Stomach smooth muscle (tissue), 2 donors: ENCODE measurements around the gene HNRNPA3.
"Not testable (repeated sequence)": the region's sequence is repeated elsewhere in the genome, so short reads cannot be mapped to it uniquely, and the experiment has no call there.

Source experiments
- H3K27ac ChIP-seq: one replicate; pipeline ENCODE4 v1.7.0; 2013; ENCODE audit warnings: mild to moderate bottlenecking, low read length, inconsistent platforms
- H3K27me3 ChIP-seq, 2 donors: one replicate each; pipeline ENCODE4 v1.7.0; 2013; ENCODE audit warnings: low read length in 2 of 2; ENCODE audit not compliant: insufficient read depth in 2 of 2, control insufficient read depth in 1 of 2
- H3K36me3 ChIP-seq, 2 donors: one replicate each; pipeline ENCODE4 v1.7.0; 2013; ENCODE audit warnings: low read length in 2 of 2; ENCODE audit not compliant: control insufficient read depth in 2 of 2, insufficient read depth in 2 of 2
- H3K4me1 ChIP-seq: one replicate; pipeline ENCODE4 v1.7.0; 2013; ENCODE audit warnings: low read length; ENCODE audit not compliant: control insufficient read depth, insufficient read depth
- H3K4me3 ChIP-seq, 2 donors: one replicate each; pipeline ENCODE4 v1.7.0; 2013; ENCODE audit warnings: low read length in 2 of 2
- H3K9ac ChIP-seq, 2 donors: one replicate each; pipeline ENCODE4 v1.7.0; 2013; ENCODE audit warnings: low read length in 2 of 2, mild to moderate bottlenecking in 1 of 2
- H3K9me3 ChIP-seq, 2 donors: one replicate each; pipeline ENCODE4 v1.7.0; 2013; ENCODE audit warnings: low read length in 2 of 2; ENCODE audit not compliant: control insufficient read depth in 2 of 2
- donor health status: healthy.
- donor health status: Pancreatic carcinoma.

HNRNPA3 gene

GRCh38 chr2:177190941-177191340 lies 21.7 kb upstream of the HNRNPA3 start:
- H3K4me1 ChIP-seq: no peaks in the 10 kb centered on the region
- H3K27me3 ChIP-seq: no peaks in the 10 kb centered on the region
- H3K9ac ChIP-seq: no peak overlapping the region
- no peak overlapping the region for H3K4me3 ChIP-seq
- no peak overlapping the region for H3K27ac ChIP-seq
- no peaks in the 10 kb centered on the region for H3K9me3 ChIP-seq
- no peaks in the 10 kb centered on the region for H3K36me3 ChIP-seq

GRCh38 chr2:177192788-177193187 lies 19.8 kb upstream of the HNRNPA3 start:
- Histone ChIP-seq H3K4me1 (no peaks in the 10 kb centered on the region), H3K36me3 (no peaks in the 10 kb centered on the region), H3K27ac (no peak overlapping the region), H3K27me3 (no peaks in the 10 kb centered on the region), H3K9me3 (no peaks in the 10 kb centered on the region), H3K9ac (no peak overlapping the region), H3K4me3 (no peak overlapping the region)

GRCh38 chr2:177193240-177193639 lies 19.4 kb upstream of the HNRNPA3 start:
- H3K4me3 ChIP-seq: no peak overlapping the region
- H3K4me1 ChIP-seq: no peaks in the 10 kb centered on the region
- H3K36me3 ChIP-seq: no peaks in the 10 kb centered on the region
- H3K9me3 ChIP-seq: no peaks in the 10 kb centered on the region
- H3K9ac ChIP-seq: no peak overlapping the region
- H3K27me3 ChIP-seq: no peaks in the 10 kb centered on the region
- H3K27ac ChIP-seq: no peak overlapping the region

GRCh38 chr2:177195194-177195593 lies 17.4 kb upstream of the HNRNPA3 start:
- Histone ChIP-seq H3K36me3 (no peaks in the 10 kb centered on the region), H3K4me3 (no peak overlapping the region), H3K9me3 (no peaks in the 10 kb centered on the region), H3K4me1 (no peaks in the 10 kb centered on the region), H3K9ac (no peak overlapping the region), H3K27me3 (no peaks in the 10 kb centered on the region), H3K27ac (no peak overlapping the region)

GRCh38 chr2:177200419-177200818 lies 12.2 kb upstream of the HNRNPA3 start:
- not testable (repeated sequence) for H3K36me3 ChIP-seq, H3K9ac ChIP-seq, H3K4me3 ChIP-seq, H3K9me3 ChIP-seq, H3K27ac ChIP-seq, H3K4me1 ChIP-seq, H3K27me3 ChIP-seq

- Histone ChIP-seq H3K9ac (no peak overlapping the region), H3K27ac (no peak overlapping the region), H3K4me1 (peaks cover 8% of the 10 kb centered on the region), H3K36me3 (no peaks in the 10 kb centered on the region), H3K27me3 (no peaks in the 10 kb centered on the region), H3K4me3 (peak overlapping the region in 1 of 2 donors; percentile 51), H3K9me3 (no peaks in the 10 kb centered on the region)
Observed at GRCh38 chr2:177201919-177202346, 10.7 kb upstream of the HNRNPA3 start.

- H3K36me3 ChIP-seq: no peaks in the 10 kb centered on the region
- H3K4me3 ChIP-seq: no peak overlapping the region
- no peak overlapping the region for H3K9ac ChIP-seq
- H3K4me1 ChIP-seq: peaks cover 8% of the 10 kb centered on the region
- no peak overlapping the region for H3K27ac ChIP-seq
- H3K9me3 ChIP-seq: no peaks in the 10 kb centered on the region
- H3K27me3 ChIP-seq: no peaks in the 10 kb centered on the region
Observed at GRCh38 chr2:177204417-177204816, 8.2 kb upstream of the HNRNPA3 start.

GRCh38 chr2:177207101-177207500 lies 5.5 kb upstream of the HNRNPA3 start:
- Histone ChIP-seq H3K27me3 (no peaks in the 10 kb centered on the region), H3K4me1 (peaks cover 9% of the 10 kb centered on the region), H3K36me3 (no peaks in the 10 kb centered on the region), H3K27ac (no peak overlapping the region), H3K9ac (no peak overlapping the region), H3K9me3 (no peaks in the 10 kb centered on the region), H3K4me3 (no peak overlapping the region)

- Histone ChIP-seq H3K9ac (peak overlapping the region; percentile 97 to 99), H3K9me3 (no peaks in the 10 kb centered on the region), H3K4me3 (peak overlapping the region; percentile 72 to 89), H3K36me3 (peaks cover under 1 to 5% of the 10 kb centered on the region in 2 donors), H3K27ac (peak overlapping the region; percentile 100), H3K27me3 (no peaks in the 10 kb centered on the region), H3K4me1 (peaks cover 10% of the 10 kb centered on the region)
Observed at GRCh38 chr2:177211169-177211568, 1.4 kb upstream of the HNRNPA3 start.

GRCh38 chr2:177211576-177212105 lies 953 bp upstream of the HNRNPA3 start:
- H3K4me3 ChIP-seq: peak overlapping the region; percentile 72 to 89
- no peaks in the 10 kb centered on the region for H3K9me3 ChIP-seq
- peaks cover 5 to 10% of the 10 kb centered on the region in 2 donors for H3K36me3 ChIP-seq
- H3K27me3 ChIP-seq: no peaks in the 10 kb centered on the region
- peak overlapping the region; percentile 100 for H3K27ac ChIP-seq
- H3K4me1 ChIP-seq: peaks cover 10% of the 10 kb centered on the region
- peak overlapping the region; percentile 97 to 99 for H3K9ac ChIP-seq

GRCh38 chr2:177212891-177213856 lies 580 bp downstream of the HNRNPA3 start:
- Histone ChIP-seq H3K9ac (peak overlapping the region; percentile 66 to 86), H3K9me3 (no peaks in the 10 kb centered on the region), H3K4me1 (peaks cover 10% of the 10 kb centered on the region), H3K27ac (peak overlapping the region; percentile 100), H3K27me3 (no peaks in the 10 kb centered on the region), H3K4me3 (peak overlapping the region; percentile 89), H3K36me3 (peaks cover 16 to 19% of the 10 kb centered on the region in 2 donors)
